GM12801 (cell line): ENCODE data around the gene FEZF2.

Experiments used
- CTCF ChIP-seq: IDR thresholded peaks from one replicate; pipeline ENCODE4 v1.5.1; 2011; ENCODE audit warnings: control low read depth; ENCODE audit not compliant: insufficient read length; ENCODE audit errors: extremely low read depth

FEZF2 gene

GRCh38 chr3:62359531-62359930 lies 13.8 kb downstream of the FEZF2 start:
- TF ChIP-seq CTCF = no peak

DNA sequence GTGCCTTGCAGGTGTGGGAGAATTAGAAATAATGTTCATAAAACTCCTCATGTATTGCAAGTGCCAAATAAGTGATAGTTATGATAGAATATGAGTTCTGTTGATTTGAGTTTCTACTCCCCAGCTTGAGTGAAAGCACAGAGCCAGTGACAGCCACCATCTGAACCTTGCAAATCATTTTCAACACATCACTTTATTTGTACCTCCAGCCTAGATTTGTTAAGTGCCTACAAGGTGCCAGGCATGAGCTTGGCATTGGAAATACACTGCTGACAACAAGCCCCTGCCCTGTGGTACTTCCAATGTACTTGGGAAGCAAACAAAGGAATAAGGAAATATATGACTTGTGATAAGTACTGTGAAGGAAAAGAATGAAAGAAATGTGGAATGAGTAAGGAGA lies 17.0 kb downstream of the FEZF2 start:
- no peak for TF ChIP-seq CTCF

DNA sequence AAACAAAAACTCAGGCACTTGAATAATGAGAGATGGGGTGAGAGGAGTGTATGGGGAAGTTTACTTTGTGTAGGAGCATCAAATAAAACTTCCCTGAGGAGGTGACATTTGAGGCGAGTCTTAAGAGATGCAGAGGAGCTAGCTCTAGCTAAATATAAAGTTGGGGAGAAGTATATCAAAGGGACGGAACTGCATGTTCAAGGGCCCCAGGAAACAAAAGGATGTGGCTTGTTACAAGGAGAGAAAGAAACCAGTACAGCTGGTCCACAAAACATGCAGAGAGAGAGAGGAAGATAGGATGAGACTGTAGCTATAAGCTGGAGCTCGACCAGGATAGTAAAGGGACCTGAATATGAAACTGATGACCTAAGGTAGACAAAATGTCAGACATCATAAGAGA lies 17.6 kb downstream of the FEZF2 start:
- TF ChIP-seq CTCF = no peak

DNA sequence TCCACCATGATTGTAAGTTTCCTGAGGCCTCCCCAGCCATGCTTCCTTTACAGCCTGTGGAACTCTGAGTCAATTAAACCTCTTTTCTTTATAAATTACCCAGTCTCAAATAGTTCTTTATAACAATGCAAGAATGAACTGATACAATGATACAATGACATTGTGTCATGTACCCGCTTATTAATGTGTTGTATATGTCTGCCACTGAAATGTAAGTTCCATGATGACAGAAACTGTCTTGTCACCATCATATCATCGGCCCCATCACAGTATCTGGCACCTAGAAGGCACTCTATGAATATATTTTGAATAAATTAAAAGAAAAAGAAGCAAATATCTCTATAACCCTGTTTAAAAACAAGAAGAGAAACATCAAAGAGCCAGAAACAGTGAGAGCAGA lies 29.6 kb downstream of the FEZF2 start:
- no peak for TF ChIP-seq CTCF

- no peak for TF ChIP-seq CTCF
Measured at GRCh38 chr3:62335196-62335595, 38.2 kb downstream of the FEZF2 start.

DNA sequence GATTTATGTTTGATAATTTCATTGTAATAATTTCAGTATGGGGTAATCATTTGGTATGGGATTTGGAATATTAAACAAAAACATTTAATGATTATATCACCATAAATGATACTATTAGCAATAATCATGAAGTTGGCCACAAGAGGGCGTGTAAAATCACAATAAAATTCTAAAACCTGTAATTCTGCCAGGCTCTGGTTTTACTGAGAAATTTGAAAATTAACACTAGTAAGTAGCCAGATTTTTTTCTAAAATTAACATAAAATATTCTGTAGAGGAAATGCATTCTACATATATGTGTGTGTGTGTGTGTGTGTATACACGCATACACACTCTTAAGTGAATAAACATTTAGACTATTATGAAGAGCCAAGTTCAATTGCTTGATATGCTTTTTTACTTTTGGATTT lies 40.5 kb downstream of the FEZF2 start:
- TF ChIP-seq CTCF = no peak

GRCh38 chr3:62332017-62332416 lies 41.3 kb downstream of the FEZF2 start:
- no peak for TF ChIP-seq CTCF

DNA sequence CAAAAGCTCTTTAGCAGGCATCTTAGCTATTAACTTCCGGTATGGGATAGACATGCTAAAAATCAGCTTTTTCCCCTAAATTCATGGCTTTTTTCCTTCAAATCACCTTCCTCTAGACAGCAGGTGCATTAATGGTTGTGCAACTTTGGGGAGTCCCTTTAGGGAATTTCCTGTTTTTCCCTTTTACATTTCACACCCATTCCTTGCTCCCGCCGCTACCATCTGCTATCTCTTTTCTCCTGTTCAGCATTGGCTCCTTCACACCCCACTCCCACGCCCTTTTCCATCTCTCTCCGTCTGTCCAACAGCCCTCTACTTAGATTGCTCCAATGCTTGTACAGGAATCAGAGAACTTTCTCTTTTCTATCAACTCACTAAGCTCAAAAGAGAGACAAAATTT lies 43.4 kb downstream of the FEZF2 start:
- TF ChIP-seq CTCF = no peak
